HEK293 (cell line): ENCODE results near the gene DEDD2.

Experiments
- KLF9 ChIP-seq: fragments of 450-650 bp; formaldehyde crosslinking; IDR thresholded peaks from 2 replicates; pipeline ENCODE4 v1.5.1; 2016; ENCODE audit warnings: missing biosample characterization, missing genetic modification characterization, low read depth
- PRDM1 ChIP-seq: fragments of 450-650 bp; formaldehyde crosslinking; IDR thresholded peaks from 2 replicates; pipeline ENCODE4; 2016; ENCODE audit warnings: missing biosample characterization, missing genetic modification characterization
- PRDM10 ChIP-seq: fragments of 450-650 bp; formaldehyde crosslinking; IDR thresholded peaks from 2 replicates; pipeline ENCODE4 v1.5.1; 2016; ENCODE audit warnings: missing biosample characterization, missing genetic modification characterization
- PRDM2 ChIP-seq: fragments of 450-650 bp; formaldehyde crosslinking; IDR thresholded peaks from 2 replicates; pipeline ENCODE4 v1.5.1; 2016; ENCODE audit warnings: missing biosample characterization, missing genetic modification characterization, borderline replicate concordance
- SCRT1 ChIP-seq: fragments of 450-650 bp; formaldehyde crosslinking; IDR thresholded peaks from 2 replicates; pipeline ENCODE4 v1.5.1; 2016; ENCODE audit warnings: missing biosample characterization, missing genetic modification characterization, borderline replicate concordance
- SP3 ChIP-seq: fragments of 450-650 bp; formaldehyde crosslinking; IDR thresholded peaks from 2 replicates; pipeline ENCODE4 v1.5.1; 2016; ENCODE audit warnings: missing biosample characterization, missing genetic modification characterization
- ZBTB10 ChIP-seq: fragments of 450-650 bp; formaldehyde crosslinking; IDR thresholded peaks from 2 replicates; pipeline ENCODE4 v1.5.1; 2016; ENCODE audit warnings: missing biosample characterization, missing genetic modification characterization
- ZBTB7A ChIP-seq: fragments of 450-650 bp; formaldehyde crosslinking; IDR thresholded peaks from 2 replicates; pipeline ENCODE4 v1.5.1; 2016; ENCODE audit warnings: low read depth, missing biosample characterization, missing genetic modification characterization
- ZEB2 ChIP-seq: fragments of 450-650 bp; formaldehyde crosslinking; IDR thresholded peaks from 2 replicates; pipeline ENCODE4 v1.5.1; 2016; ENCODE audit warnings: missing biosample characterization, missing genetic modification characterization
- ZFHX2 ChIP-seq: fragments of 450-650 bp; formaldehyde crosslinking; conservative IDR thresholded peaks from 2 replicates; pipeline ENCODE4 v1.5.1; 2016; ENCODE audit warnings: missing biosample characterization, missing genetic modification characterization
- ZNF148 ChIP-seq: fragments of 450-650 bp; formaldehyde crosslinking; IDR thresholded peaks from 2 replicates; pipeline ENCODE4 v1.5.0; 2017; ENCODE audit warnings: missing biosample characterization, missing genetic modification characterization, borderline replicate concordance
- ZNF324 ChIP-seq: fragments of 450-650 bp; formaldehyde crosslinking; IDR thresholded peaks from 2 replicates; pipeline ENCODE4 v1.5.1; 2016; ENCODE audit warnings: missing biosample characterization, missing genetic modification characterization
- ZNF391 ChIP-seq: fragments of 450-650 bp; formaldehyde crosslinking; IDR thresholded peaks from 2 replicates; pipeline ENCODE4 v1.5.1; 2016; ENCODE audit warnings: low read depth, missing biosample characterization, missing genetic modification characterization, borderline replicate concordance
- ZNF398 ChIP-seq: fragments of 450-650 bp; formaldehyde crosslinking; IDR thresholded peaks from 2 replicates; pipeline ENCODE4 v1.5.1; 2017; ENCODE audit warnings: missing biosample characterization, missing genetic modification characterization
- ZNF596 ChIP-seq: fragments of 450-650 bp; IDR thresholded peaks from 2 replicates; pipeline ENCODE4 v1.5.0; 2018; ENCODE audit warnings: missing biosample characterization, mild to moderate bottlenecking, missing genetic modification characterization, moderate library complexity
- ZNF621 ChIP-seq: fragments of 450-650 bp; formaldehyde crosslinking; IDR thresholded peaks from 2 replicates; pipeline ENCODE4 v1.5.1; 2017; ENCODE audit warnings: missing biosample characterization, missing genetic modification characterization
- ZNF777 ChIP-seq: fragments of 450-650 bp; formaldehyde crosslinking; IDR thresholded peaks from 2 replicates; pipeline ENCODE4 v1.5.1; 2017; ENCODE audit warnings: missing biosample characterization, missing genetic modification characterization, borderline replicate concordance
- ZSCAN5A ChIP-seq: fragments of 450-650 bp; formaldehyde crosslinking; IDR thresholded peaks from 2 replicates; pipeline ENCODE4 v1.5.1; 2016; ENCODE audit warnings: missing biosample characterization, missing genetic modification characterization

The DEDD2 gene

GRCh38 chr19:42175952-42176648, 41.4 kb downstream of the DEDD2 start (continued):
- TF ChIP-seq ZBTB10 (0 out of 2 replicates have a peak, but pooled peaks have one; percentile 48), ZBTB7A (tag by site-specific recombination) (0 out of 2 replicates have a peak, but pooled peaks have one; percentile 49), PRDM10 (tag by site-specific recombination) (peak; percentile 78), ZNF148 (tag by site-specific recombination) (no peak), KLF9 (tag by site-specific recombination) (peak; percentile 55; the same call in 1 of the 2 replicates), ZNF398 (peak; percentile 98), ZEB2 (tag by site-specific recombination) (peak; percentile 48; the same call in 1 of the 2 replicates), ZNF391 (tag by site-specific recombination) (peak; percentile 81; the same call in 1 of the 2 replicates), ZNF324 (tag by site-specific recombination) (no peak), SCRT1 (tag by site-specific recombination) (no peak), ZNF621 (tag by site-specific recombination) (no peak), SP3 (tag by site-specific recombination) (no peak; the same call in 1 of the 2 replicates), ZSCAN5A (tag by site-specific recombination) (no peak), ZFHX2 (tag by site-specific recombination) (peak; percentile 68), ZNF596 (tag by site-specific recombination) (peak; percentile 32; the same call in 1 of the 2 replicates), ZNF777 (tag by site-specific recombination) (peak; percentile 84; the same call in 1 of the 2 replicates), PRDM1 (tag by site-specific recombination) (peak; percentile 99), PRDM2 (no peak)
- TF ChIP-seq, all 188 proteins: peak for 32
